Osteoblast (primary cell): ENCODE data around the gene HOXD12. TPM values are rescaled to one million over a fixed set of nuclear protein-coding genes. Genes with fewer than 3 reads are reported as not detected.

ENCODE experiments used
- DNase-seq: peaks from one replicate; pipeline ENCODE4 v3.0.0; 2011; ENCODE audit warnings: low spot score, mixed read lengths; ENCODE audit not compliant: insufficient read length; ENCODE audit errors: missing footprints
- H2AFZ ChIP-seq: 2 replicates; pipeline ENCODE4 v1.6.0; 2011; ENCODE audit warnings: mild to moderate bottlenecking, low read length
- H3K27ac ChIP-seq: 2 replicates; pipeline ENCODE4 v1.5.1; 2011; ENCODE audit warnings: mild to moderate bottlenecking, low read depth, low read length, moderate library complexity
- H3K27me3 ChIP-seq: 2 replicates; pipeline ENCODE4 v1.6.0; 2012; ENCODE audit warnings: mild to moderate bottlenecking, control low read depth, inconsistent platforms, low read length, moderate library complexity; ENCODE audit not compliant: insufficient read depth
- H3K36me3 ChIP-seq: 2 replicates; pipeline ENCODE4 v1.5.1; 2011; ENCODE audit warnings: mild to moderate bottlenecking, low read length, control low read depth, moderate library complexity; ENCODE audit not compliant: insufficient read depth
- H3K4me1 ChIP-seq: 2 replicates; pipeline ENCODE4 v1.5.1; 2011; ENCODE audit warnings: mild to moderate bottlenecking, low read length, control low read depth, moderate library complexity; ENCODE audit not compliant: insufficient read depth
- H3K4me2 ChIP-seq: 2 replicates; pipeline ENCODE4 v1.6.0; 2011; ENCODE audit warnings: mild to moderate bottlenecking, low read length; ENCODE audit not compliant: insufficient read depth
- H3K4me3 ChIP-seq: fragments of 200-600 bp; sonication (generic); 3 replicates; pipeline ENCODE4 v1.5.1; 2012; ENCODE audit warnings: mild to moderate bottlenecking, low read length, inconsistent platforms; ENCODE audit not compliant: insufficient read depth
- H3K79me2 ChIP-seq: 2 replicates; pipeline ENCODE4 v1.6.0; 2012; ENCODE audit warnings: mild to moderate bottlenecking, low read length, control low read depth, inconsistent platforms; ENCODE audit not compliant: insufficient read depth
- H3K9me3 ChIP-seq: 2 replicates; pipeline ENCODE4 v1.5.1; 2011; ENCODE audit warnings: low read depth, low read length, control low read depth
- H4K20me1 ChIP-seq: 2 replicates; pipeline ENCODE4 v1.6.0; 2012; ENCODE audit warnings: mild to moderate bottlenecking, low read length, control low read depth; ENCODE audit not compliant: insufficient read depth
- CTCF ChIP-seq: IDR thresholded peaks from 2 replicates; pipeline ENCODE4 v1.5.1; 2011; ENCODE audit warnings: mild to moderate bottlenecking, low read depth, low read length, moderate library complexity; ENCODE audit errors: extremely low read depth
- total RNA-seq: library from RNA; depleted of rRNA; stranded (reverse); fragments of >200 nt; gene quantifications from 2 replicates; pipeline ENCODE4 v1.2.3, GENCODE V29; 2012

The HOXD12 gene
- total RNA-seq, 1 donor, result not detected

GRCh38 chr2:176093145-176093897 is 6.3 kb upstream of the HOXD12 start:
- no peaks in the 10 kb centered on the region for H4K20me1 ChIP-seq
- H3K36me3 ChIP-seq, result no peaks in the 10 kb centered on the region
- H3K4me1 ChIP-seq, result peaks cover 9% of the 10 kb centered on the region
- H2AFZ ChIP-seq, result peak overlapping the region; percentile 50
- peak overlapping the region; percentile 45 for H3K4me2 ChIP-seq
- H3K79me2 ChIP-seq, result no peaks in the 10 kb centered on the region
- no peak for DNase-seq
- H3K27ac ChIP-seq, result no peak overlapping the region
- peak overlapping the region; percentile 29 for H3K4me3 ChIP-seq
- no peak for TF ChIP-seq CTCF
- H3K9me3 ChIP-seq, result no peaks in the 10 kb centered on the region
- peaks cover 97% of the 10 kb centered on the region for H3K27me3 ChIP-seq

DNA sequence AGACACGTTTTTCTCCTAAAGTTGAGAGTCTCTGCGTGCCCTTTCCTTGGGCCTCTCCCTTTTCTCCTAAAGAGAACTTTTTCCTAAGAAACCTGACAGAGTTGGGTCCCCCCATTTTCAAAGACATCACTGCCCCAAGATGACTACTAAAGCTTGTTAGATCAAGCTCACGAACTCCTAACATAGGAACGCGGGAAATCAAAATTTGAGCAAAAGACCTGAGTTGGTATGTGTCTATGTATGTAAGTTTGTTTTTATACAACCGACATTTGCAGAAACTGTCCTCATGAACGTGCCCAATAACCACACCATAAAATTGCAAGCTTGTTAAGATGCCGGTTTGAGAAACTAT is 5.7 kb upstream of the HOXD12 start:
- H3K36me3 ChIP-seq, result no peaks in the 10 kb centered on the region
- H3K4me2 ChIP-seq, result no peak overlapping the region
- no peak for TF ChIP-seq CTCF
- no peaks in the 10 kb centered on the region for H4K20me1 ChIP-seq
- no peak overlapping the region for H3K4me3 ChIP-seq
- H3K27ac ChIP-seq, result no peak overlapping the region
- H3K9me3 ChIP-seq, result no peaks in the 10 kb centered on the region
- H2AFZ ChIP-seq, result no peak overlapping the region
- H3K27me3 ChIP-seq, result peaks cover 97% of the 10 kb centered on the region
- H3K79me2 ChIP-seq, result no peaks in the 10 kb centered on the region
- H3K4me1 ChIP-seq, result peaks cover 9% of the 10 kb centered on the region
- DNase-seq, result no peak

DNA sequence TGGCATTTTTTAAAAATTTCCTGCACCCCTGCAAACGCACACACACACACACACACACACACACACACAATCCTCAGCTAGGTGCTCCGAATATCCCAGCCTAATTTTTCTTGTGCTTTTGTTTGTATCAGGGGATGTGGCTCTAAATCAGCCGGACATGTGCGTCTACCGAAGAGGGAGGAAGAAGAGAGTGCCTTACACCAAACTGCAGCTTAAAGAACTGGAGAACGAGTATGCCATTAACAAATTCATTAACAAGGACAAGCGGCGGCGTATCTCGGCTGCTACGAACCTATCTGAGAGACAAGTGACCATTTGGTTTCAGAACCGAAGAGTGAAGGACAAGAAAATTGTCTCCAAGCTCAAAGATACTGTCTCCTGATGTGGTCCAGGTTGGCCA is 5.2 kb upstream of the HOXD12 start:
- Histone ChIP-seq H2AFZ (no peak overlapping the region), H3K79me2 (no peaks in the 10 kb centered on the region), H3K4me3 (no peak overlapping the region), H3K27ac (no peak overlapping the region), H4K20me1 (no peaks in the 10 kb centered on the region), H3K36me3 (no peaks in the 10 kb centered on the region), H3K4me2 (no peak overlapping the region), H3K27me3 (peaks cover 97% of the 10 kb centered on the region), H3K9me3 (no peaks in the 10 kb centered on the region), H3K4me1 (peaks cover 9% of the 10 kb centered on the region)
- DNase-seq, result no peak
- no peak for TF ChIP-seq CTCF

DNA sequence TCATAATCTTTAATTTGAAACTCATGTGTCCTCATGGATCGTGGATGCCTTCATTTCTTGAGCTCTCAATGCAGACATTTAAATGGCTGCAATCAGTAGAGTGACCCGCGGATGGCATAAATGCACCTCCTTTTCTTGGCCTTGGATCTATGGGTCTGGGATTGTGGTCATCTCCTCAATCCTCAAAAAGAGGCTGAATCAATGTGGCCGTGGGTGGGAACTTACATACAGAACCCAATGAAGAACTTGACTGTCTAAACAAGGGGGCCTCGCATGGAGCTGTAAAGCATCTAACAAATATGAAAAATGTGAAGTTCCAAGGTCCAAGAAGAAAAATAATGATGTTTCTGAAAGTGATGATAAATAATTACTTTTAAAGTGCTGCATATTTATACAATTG is 4.2 kb upstream of the HOXD12 start:
- H3K9me3 ChIP-seq, result no peaks in the 10 kb centered on the region
- H3K4me1 ChIP-seq, result peaks cover 9% of the 10 kb centered on the region
- no peaks in the 10 kb centered on the region for H4K20me1 ChIP-seq
- H3K27me3 ChIP-seq, result peaks cover 97% of the 10 kb centered on the region
- no peak for TF ChIP-seq CTCF
- no peak overlapping the region for H3K4me3 ChIP-seq
- DNase-seq, result no peak
- no peaks in the 10 kb centered on the region for H3K79me2 ChIP-seq
- H3K36me3 ChIP-seq, result no peaks in the 10 kb centered on the region
- no peak overlapping the region for H2AFZ ChIP-seq
- no peak overlapping the region for H3K27ac ChIP-seq
- H3K4me2 ChIP-seq, result no peak overlapping the region
